Transverse colon (tissue), 4 donors: ENCODE measurements around the gene CBR1.

Experiments used
- CTCF ChIP-seq, 5 experiments: fragments of 200-600 bp in 3 of 5; fragments of 450-650 bp in 2 of 5; sonication (generic) in 3 of 5; IDR thresholded peaks; 1 replicate in 2 of 5; 2 replicates in 3 of 5; pipeline ENCODE4 v1.5.1; 2016 to 2017; ENCODE audit warnings: antibody characterized with exemption in 5 of 5, inconsistent platforms in 3 of 5, mild to moderate bottlenecking in 2 of 5, moderate library complexity in 1 of 5
- POLR2A ChIP-seq: fragments of 450-650 bp; IDR thresholded peaks from one replicate; pipeline ENCODE4 v1.6.1; 2016; ENCODE audit warnings: antibody characterized with exemption, mild to moderate bottlenecking, moderate library complexity
- POLR2AphosphoS5 ChIP-seq, 3 donors: sonication (generic); formaldehyde crosslinking; IDR thresholded peaks; one replicate each; pipeline ENCODE4 v1.6.1; 2016; ENCODE audit warnings: antibody characterized with exemption in 3 of 3

GRCh38 chr21:36044056-36044455 is 25.8 kb upstream of the CBR1 start:
- no peak for TF ChIP-seq CTCF (IDR thresholded peaks at IDR 0.05)
- no peak for TF ChIP-seq POLR2A
- TF ChIP-seq POLR2AphosphoS5 (IDR thresholded peaks at IDR 0.05) = no peak
